SK-N-SH treated with all-trans-retinoic acid at 6 μM for 48 hours (cell line): Measurements from ENCODE around the gene AFF1.

Experiments
- ATAC-seq: fragments of 200-7000 bp; cut with Tn5 transposase; 3 replicates; pipeline ENCODE4 v1.9.1; 2020; ENCODE audit warnings: mild to moderate bottlenecking, moderate library complexity
- ARNTL ChIP-seq: fragments of 450-650 bp; formaldehyde crosslinking; IDR thresholded peaks from 2 replicates; pipeline ENCODE4 v1.5.0; 2020; ENCODE audit warnings: low read depth, mild to moderate bottlenecking, moderate library complexity, borderline replicate concordance
- BACH2 ChIP-seq: fragments of 250-450 bp; sonication (Bioruptor Pico); IDR thresholded peaks from 2 replicates; pipeline ENCODE4 v1.9.0; 2021; ENCODE audit warnings: mild to moderate bottlenecking, borderline replicate concordance
- CREB5 ChIP-seq: fragments of 250-450 bp; sonication (Bioruptor Pico); IDR thresholded peaks from 2 replicates; pipeline ENCODE4 v1.5.1; 2020; ENCODE audit warnings: low read depth, mild to moderate bottlenecking, moderate library complexity
- GLIS3 ChIP-seq: fragments of 250-450 bp; sonication (Bioruptor Pico); IDR thresholded peaks from 2 replicates; pipeline ENCODE4 v1.5.0; 2020; ENCODE audit warnings: mild to moderate bottlenecking, moderate library complexity
- ISL1 ChIP-seq: fragments of 250-450 bp; sonication (Bioruptor Pico); IDR thresholded peaks from 2 replicates; pipeline ENCODE4 v2.1.2; 2022; ENCODE audit warnings: mild to moderate bottlenecking, moderate library complexity
- OSR1 ChIP-seq: fragments of 250-450 bp; sonication (Bioruptor Pico); IDR thresholded peaks from 2 replicates; pipeline ENCODE4 v1.8.0; 2022; ENCODE audit warnings: moderate library complexity, mild to moderate bottlenecking, inconsistent platforms
- POU6F1 ChIP-seq: fragments of 250-450 bp; sonication (Bioruptor Pico); IDR thresholded peaks from 2 replicates; pipeline ENCODE4 v1.8.0; 2021; ENCODE audit warnings: low read depth, mild to moderate bottlenecking, moderate library complexity, borderline replicate concordance
- PPARA ChIP-seq: fragments of 250-450 bp; sonication (Bioruptor Pico); IDR thresholded peaks from 2 replicates; pipeline ENCODE4 v1.5.0; 2020; ENCODE audit warnings: mild to moderate bottlenecking, borderline replicate concordance
- RARB ChIP-seq: fragments of 250-450 bp; sonication (Bioruptor Pico); IDR thresholded peaks from 2 replicates; pipeline ENCODE4 v1.8.0; 2021; ENCODE audit warnings: mild to moderate bottlenecking, moderate library complexity
- SNAI2 ChIP-seq: fragments of 250-450 bp; sonication (Bioruptor Pico); IDR thresholded peaks from 2 replicates; pipeline ENCODE4 v1.5.0; 2020; ENCODE audit warnings: mild to moderate bottlenecking, moderate library complexity
- TOX ChIP-seq: fragments of 250-450 bp; sonication (Bioruptor Pico); IDR thresholded peaks from 2 replicates; pipeline ENCODE4 v1.8.0; 2021; ENCODE audit warnings: mild to moderate bottlenecking, moderate library complexity, borderline replicate concordance
- ZC3H10 ChIP-seq: fragments of 250-450 bp; sonication (Bioruptor Pico); IDR thresholded peaks from 2 replicates; pipeline ENCODE4 v1.5.1; 2021; ENCODE audit warnings: mild to moderate bottlenecking, moderate library complexity
- ZFP3 ChIP-seq: fragments of 250-450 bp; sonication (Bioruptor Pico); IDR thresholded peaks from 2 replicates; pipeline ENCODE4 v1.5.0; 2020; ENCODE audit warnings: mild to moderate bottlenecking, moderate library complexity
- ZNF565 ChIP-seq: fragments of 450-650 bp; formaldehyde crosslinking; conservative IDR thresholded peaks from 2 replicates; pipeline ENCODE4 v1.5.0; 2020; ENCODE audit warnings: low read depth, mild to moderate bottlenecking, moderate library complexity
- TF ChIP-seq, protein P1 (sequence below): fragments of 250-450 bp; sonication (Bioruptor Pico); IDR thresholded peaks from 2 replicates; pipeline ENCODE4 v1.5.0; 2020; ENCODE audit warnings: mild to moderate bottlenecking, moderate library complexity
- TF ChIP-seq, protein P2 (sequence below): fragments of 250-450 bp; sonication (Bioruptor Pico); IDR thresholded peaks from 2 replicates; pipeline ENCODE4 v1.5.1; 2021; ENCODE audit warnings: mild to moderate bottlenecking, moderate library complexity
- TF ChIP-seq, protein P3 (sequence below): fragments of 250-450 bp; sonication (Bioruptor Pico); IDR thresholded peaks from 2 replicates; pipeline ENCODE4 v1.8.0; 2020; ENCODE audit warnings: mild to moderate bottlenecking, moderate library complexity, borderline replicate concordance

The AFF1 gene

DNA sequence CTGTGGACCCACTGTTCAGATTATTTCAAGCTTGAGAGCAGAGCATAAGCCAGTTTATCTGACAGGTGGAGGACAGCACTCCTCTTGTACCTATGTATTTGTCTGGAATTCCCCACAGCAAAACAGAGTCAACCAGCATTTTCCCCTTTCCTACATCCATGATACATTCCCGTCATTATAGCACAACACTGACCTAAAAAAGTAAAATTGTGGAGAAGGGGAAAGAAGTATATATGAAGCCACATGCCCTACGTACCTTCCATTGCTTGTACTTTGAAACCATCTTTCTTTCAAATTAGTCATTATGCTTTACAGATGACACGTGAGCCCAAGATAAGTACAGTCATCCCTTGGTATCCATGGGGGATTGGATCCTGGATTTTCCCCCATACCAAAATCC, 212.3 kb downstream of the AFF1 start:
- TF ChIP-seq PPARA (CRISPR knock-in tag), result no peak
- TF ChIP-seq OSR1 (CRISPR knock-in tag), result no peak
- TF ChIP-seq, protein P1, sequence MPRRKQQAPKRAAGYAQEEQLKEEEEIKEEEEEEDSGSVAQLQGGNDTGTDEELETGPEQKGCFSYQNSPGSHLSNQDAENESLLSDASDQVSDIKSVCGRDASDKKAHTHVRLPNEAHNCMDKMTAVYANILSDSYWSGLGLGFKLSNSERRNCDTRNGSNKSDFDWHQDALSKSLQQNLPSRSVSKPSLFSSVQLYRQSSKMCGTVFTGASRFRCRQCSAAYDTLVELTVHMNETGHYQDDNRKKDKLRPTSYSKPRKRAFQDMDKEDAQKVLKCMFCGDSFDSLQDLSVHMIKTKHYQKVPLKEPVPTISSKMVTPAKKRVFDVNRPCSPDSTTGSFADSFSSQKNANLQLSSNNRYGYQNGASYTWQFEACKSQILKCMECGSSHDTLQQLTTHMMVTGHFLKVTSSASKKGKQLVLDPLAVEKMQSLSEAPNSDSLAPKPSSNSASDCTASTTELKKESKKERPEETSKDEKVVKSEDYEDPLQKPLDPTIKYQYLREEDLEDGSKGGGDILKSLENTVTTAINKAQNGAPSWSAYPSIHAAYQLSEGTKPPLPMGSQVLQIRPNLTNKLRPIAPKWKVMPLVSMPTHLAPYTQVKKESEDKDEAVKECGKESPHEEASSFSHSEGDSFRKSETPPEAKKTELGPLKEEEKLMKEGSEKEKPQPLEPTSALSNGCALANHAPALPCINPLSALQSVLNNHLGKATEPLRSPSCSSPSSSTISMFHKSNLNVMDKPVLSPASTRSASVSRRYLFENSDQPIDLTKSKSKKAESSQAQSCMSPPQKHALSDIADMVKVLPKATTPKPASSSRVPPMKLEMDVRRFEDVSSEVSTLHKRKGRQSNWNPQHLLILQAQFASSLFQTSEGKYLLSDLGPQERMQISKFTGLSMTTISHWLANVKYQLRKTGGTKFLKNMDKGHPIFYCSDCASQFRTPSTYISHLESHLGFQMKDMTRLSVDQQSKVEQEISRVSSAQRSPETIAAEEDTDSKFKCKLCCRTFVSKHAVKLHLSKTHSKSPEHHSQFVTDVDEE (CRISPR knock-in tag), result no peak
- TF ChIP-seq, protein P2, sequence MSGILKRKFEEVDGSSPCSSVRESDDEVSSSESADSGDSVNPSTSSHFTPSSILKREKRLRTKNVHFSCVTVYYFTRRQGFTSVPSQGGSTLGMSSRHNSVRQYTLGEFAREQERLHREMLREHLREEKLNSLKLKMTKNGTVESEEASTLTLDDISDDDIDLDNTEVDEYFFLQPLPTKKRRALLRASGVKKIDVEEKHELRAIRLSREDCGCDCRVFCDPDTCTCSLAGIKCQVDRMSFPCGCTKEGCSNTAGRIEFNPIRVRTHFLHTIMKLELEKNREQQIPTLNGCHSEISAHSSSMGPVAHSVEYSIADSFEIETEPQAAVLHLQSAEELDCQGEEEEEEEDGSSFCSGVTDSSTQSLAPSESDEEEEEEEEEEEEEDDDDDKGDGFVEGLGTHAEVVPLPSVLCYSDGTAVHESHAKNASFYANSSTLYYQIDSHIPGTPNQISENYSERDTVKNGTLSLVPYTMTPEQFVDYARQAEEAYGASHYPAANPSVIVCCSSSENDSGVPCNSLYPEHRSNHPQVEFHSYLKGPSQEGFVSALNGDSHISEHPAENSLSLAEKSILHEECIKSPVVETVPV, result no peak
- no peak for ATAC-seq

DNA sequence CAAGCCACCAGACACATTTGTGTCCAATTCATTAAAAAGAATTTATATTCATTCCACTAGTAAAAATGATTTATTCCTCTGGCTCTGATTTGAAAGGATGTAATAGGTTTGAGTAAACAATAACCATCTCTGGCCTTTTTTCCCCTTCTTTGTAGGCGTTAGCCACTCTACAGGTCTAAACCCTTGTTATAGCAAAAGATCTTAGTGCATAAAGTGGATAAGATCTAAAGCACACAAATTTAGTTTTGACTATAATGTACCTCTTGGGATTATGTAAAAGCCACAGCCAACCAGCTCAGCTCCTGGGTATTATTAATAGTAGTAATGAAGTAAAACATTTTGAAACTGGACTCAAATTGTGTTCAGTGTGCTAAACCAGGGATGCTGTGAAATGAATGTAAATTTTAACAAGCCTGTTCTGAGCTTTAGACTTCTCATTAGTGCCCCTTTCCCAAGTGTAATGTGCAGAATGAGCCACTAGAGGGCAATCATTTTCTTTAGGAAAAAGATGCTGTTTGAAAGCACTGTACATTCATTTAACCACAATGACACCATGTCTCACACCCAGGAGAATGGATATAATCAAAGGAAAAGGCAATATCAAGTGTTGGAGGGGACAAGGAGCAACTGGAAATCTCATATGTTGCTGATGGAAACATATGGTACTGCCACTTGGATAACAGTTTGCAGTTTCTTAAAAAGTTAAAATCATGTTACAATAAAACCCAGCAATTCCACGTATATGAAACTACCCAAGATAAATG, 215.9 kb downstream of the AFF1 start:
- TF ChIP-seq, protein P3, sequence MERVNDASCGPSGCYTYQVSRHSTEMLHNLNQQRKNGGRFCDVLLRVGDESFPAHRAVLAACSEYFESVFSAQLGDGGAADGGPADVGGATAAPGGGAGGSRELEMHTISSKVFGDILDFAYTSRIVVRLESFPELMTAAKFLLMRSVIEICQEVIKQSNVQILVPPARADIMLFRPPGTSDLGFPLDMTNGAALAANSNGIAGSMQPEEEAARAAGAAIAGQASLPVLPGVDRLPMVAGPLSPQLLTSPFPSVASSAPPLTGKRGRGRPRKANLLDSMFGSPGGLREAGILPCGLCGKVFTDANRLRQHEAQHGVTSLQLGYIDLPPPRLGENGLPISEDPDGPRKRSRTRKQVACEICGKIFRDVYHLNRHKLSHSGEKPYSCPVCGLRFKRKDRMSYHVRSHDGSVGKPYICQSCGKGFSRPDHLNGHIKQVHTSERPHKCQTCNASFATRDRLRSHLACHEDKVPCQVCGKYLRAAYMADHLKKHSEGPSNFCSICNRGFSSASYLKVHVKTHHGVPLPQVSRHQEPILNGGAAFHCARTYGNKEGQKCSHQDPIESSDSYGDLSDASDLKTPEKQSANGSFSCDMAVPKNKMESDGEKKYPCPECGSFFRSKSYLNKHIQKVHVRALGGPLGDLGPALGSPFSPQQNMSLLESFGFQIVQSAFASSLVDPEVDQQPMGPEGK (CRISPR knock-in tag), result no peak
- TF ChIP-seq ISL1 (no peak), RARB (CRISPR knock-in tag) (no peak), BACH2 (CRISPR knock-in tag) (no peak), ZC3H10 (no peak), TOX (CRISPR knock-in tag) (no peak), PPARA (CRISPR knock-in tag) (no peak), GLIS3 (CRISPR knock-in tag) (no peak), CREB5 (no peak), ZFP3 (no peak), ZNF565 (CRISPR knock-in tag) (no peak), SNAI2 (no peak), ARNTL (CRISPR knock-in tag) (no peak), POU6F1 (CRISPR knock-in tag) (no peak)
- TF ChIP-seq, protein P1 (CRISPR knock-in tag), result no peak
- TF ChIP-seq, all 23 proteins: peak for 0
- ATAC-seq, result peak; percentile 88
